Measurements from ENCODE around the gene NBAS. TPM values are rescaled to one million over a fixed set of nuclear protein-coding genes. Genes with fewer than 3 reads are reported as not detected.
A peak's percentile ranks its signal among the peaks of the same experiment; 100 is the strongest.

The NBAS gene
- total and polyA plus RNA-seq, 9 of the 15 experiments (the other 6 are each of a cell fraction or from before 2014, with no cell fraction given): 15.3 to 94.4 (median 69.9) TPM

- TF ChIP-seq CEBPG (CRISPR knock-in tag; IDR thresholded peaks at IDR 0.05): peak; percentile 89
- peak; percentile 94 to 99 for TF ChIP-seq CEBPG (tag; conservative IDR thresholded peaks at IDR 0.05 in 1 of 2, IDR thresholded peaks at IDR 0.05 in 1 of 2)
- TF ChIP-seq SOX6 (IDR thresholded peaks at IDR 0.05): peak; percentile 43
- peak; percentile 52; the same call in 1 of the 2 replicates for TF ChIP-seq ZNF644 (tag; IDR thresholded peaks at IDR 0.05; ENCODE audit: low read depth)
- no peak for TF ChIP-seq E2F8 (IDR thresholded peaks at IDR 0.05; ENCODE audit: low read depth, partially characterized antibody)
- peak; percentile 19 to 21; a peak in 2 of 4 replicates for TF ChIP-seq RAD21 (CRISPR knock-in tag; conservative IDR thresholded peaks at IDR 0.05 in 1 of 2, IDR thresholded peaks at IDR 0.05 in 1 of 2)
- 0 out of 2 replicates have a peak, but pooled peaks have one; percentile 10 for TF ChIP-seq PATZ1 (CRISPR knock-in tag; IDR thresholded peaks at IDR 0.05; ENCODE audit: borderline replicate concordance)
- 0 out of 2 replicates have a peak, but pooled peaks have one; percentile 39 for TF ChIP-seq LEF1 (IDR thresholded peaks at IDR 0.05)
- 0 out of 4 replicates have a peak, but pooled peaks of 1 of the 2 experiments have one; percentile 26 for TF ChIP-seq ARNT (IDR thresholded peaks at IDR 0.05)
- TF ChIP-seq ZBTB40 (IDR thresholded peaks at IDR 0.05): peak; percentile 10; the same call in 1 of the 2 replicates
- no peak for TF ChIP-seq ZBTB40 (CRISPR knock-in tag; IDR thresholded peaks at IDR 0.05)
- peak; percentile 26; the same call in 1 of the 2 replicates for TF ChIP-seq JUND (IDR thresholded peaks at IDR 0.05; ENCODE audit: borderline replicate concordance, low read depth, low read length)
- TF ChIP-seq JUND (tag; IDR thresholded peaks at IDR 0.05; ENCODE audit: borderline replicate concordance, low read depth, low read length): 0 out of 3 replicates have a peak, but pooled peaks have one; percentile 17
Measured at GRCh38 chr2:15554525-15555218, 6.5 kb downstream of the NBAS start (continued).

Measured in K562 (cell line).